VCaP (cell line): ENCODE results near the gene PHC3.

Experiments used
- H3K27ac ChIP-seq: fragments of 450-650 bp; 2 replicates; pipeline ENCODE4 v1.5.1; 2017
- TF ChIP-seq, protein P1 (sequence below): fragments of 450-650 bp; conservative IDR thresholded peaks from 2 replicates; pipeline ENCODE4 v1.5.1; 2017; ENCODE audit warnings: mild to moderate bottlenecking, moderate library complexity

PHC3 gene

GRCh38 chr3:170098753-170099152 lies 82.8 kb downstream of the PHC3 start:
- TF ChIP-seq, protein P1, sequence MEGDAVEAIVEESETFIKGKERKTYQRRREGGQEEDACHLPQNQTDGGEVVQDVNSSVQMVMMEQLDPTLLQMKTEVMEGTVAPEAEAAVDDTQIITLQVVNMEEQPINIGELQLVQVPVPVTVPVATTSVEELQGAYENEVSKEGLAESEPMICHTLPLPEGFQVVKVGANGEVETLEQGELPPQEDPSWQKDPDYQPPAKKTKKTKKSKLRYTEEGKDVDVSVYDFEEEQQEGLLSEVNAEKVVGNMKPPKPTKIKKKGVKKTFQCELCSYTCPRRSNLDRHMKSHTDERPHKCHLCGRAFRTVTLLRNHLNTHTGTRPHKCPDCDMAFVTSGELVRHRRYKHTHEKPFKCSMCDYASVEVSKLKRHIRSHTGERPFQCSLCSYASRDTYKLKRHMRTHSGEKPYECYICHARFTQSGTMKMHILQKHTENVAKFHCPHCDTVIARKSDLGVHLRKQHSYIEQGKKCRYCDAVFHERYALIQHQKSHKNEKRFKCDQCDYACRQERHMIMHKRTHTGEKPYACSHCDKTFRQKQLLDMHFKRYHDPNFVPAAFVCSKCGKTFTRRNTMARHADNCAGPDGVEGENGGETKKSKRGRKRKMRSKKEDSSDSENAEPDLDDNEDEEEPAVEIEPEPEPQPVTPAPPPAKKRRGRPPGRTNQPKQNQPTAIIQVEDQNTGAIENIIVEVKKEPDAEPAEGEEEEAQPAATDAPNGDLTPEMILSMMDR, result no peak
- no peak overlapping the region for H3K27ac ChIP-seq

DNA sequence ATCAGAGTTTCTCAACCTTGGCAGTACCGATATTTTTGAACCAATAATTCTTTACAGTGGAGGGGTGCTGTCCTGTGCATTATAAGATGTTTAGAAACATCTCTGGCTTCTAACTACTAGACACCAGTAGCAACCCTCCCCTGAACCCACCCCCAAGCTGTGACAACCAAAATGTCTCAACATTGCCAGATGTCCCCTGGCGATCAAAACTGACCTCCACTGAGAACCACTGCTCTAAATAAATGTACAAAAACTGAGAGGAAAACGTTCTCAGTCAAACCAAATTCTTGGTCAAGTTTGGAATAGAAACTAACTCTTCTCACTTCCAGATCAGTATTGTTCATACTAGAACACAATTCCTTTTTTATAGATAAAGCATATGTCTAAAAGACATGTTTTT lies 85.2 kb downstream of the PHC3 start:
- TF ChIP-seq, protein P1, result no peak
- no peak overlapping the region for H3K27ac ChIP-seq

GRCh38 chr3:170095771-170096170 lies 85.8 kb downstream of the PHC3 start:
- TF ChIP-seq, protein P1, result no peak
- no peak overlapping the region for H3K27ac ChIP-seq

DNA sequence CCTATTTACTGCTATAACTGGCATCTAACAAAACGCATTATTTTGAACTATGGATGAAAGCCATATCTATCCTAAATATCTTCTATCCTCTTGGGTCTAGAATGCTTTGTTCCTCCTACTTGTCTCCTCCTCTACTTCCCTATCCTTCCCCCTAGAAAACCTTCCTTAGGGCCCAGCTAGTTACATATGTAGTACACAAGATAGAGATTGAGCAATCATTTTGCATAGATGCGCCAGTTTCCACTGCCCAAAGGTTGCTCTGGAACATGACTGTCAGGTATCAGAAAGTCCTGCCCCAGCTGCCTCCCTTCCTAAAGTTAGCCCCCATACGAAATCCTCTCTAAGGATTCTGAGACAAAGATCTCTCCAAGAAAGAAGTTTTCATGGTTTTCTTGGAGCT lies 88.6 kb downstream of the PHC3 start:
- TF ChIP-seq, protein P1, result no peak
- no peak overlapping the region for H3K27ac ChIP-seq

GRCh38 chr3:170090601-170090981 lies 90.9 kb downstream of the PHC3 start:
- H3K27ac ChIP-seq, result no peak overlapping the region
- TF ChIP-seq, protein P1, result no peak

GRCh38 chr3:170089862-170090600 lies 91.5 kb downstream of the PHC3 start:
- no peak overlapping the region for H3K27ac ChIP-seq
- TF ChIP-seq, protein P1, result no peak

- no peak overlapping the region for H3K27ac ChIP-seq
- TF ChIP-seq, protein P1, result no peak
Observed at GRCh38 chr3:170085396-170085795, 96.1 kb downstream of the PHC3 start.
